GM20431 (cell line): Measurements from ENCODE around the gene BSND.

Experiments
- in situ Hi-C: fragments of 300-500 bp; cut with MseI, MboI; formaldehyde crosslinking; loops from one replicate; pipeline ENCODE4 v1.15.0; 2020; ENCODE audit warnings: low sequenced_read_pairs; ENCODE audit not compliant: unreplicated experiment

The BSND gene

DNA sequence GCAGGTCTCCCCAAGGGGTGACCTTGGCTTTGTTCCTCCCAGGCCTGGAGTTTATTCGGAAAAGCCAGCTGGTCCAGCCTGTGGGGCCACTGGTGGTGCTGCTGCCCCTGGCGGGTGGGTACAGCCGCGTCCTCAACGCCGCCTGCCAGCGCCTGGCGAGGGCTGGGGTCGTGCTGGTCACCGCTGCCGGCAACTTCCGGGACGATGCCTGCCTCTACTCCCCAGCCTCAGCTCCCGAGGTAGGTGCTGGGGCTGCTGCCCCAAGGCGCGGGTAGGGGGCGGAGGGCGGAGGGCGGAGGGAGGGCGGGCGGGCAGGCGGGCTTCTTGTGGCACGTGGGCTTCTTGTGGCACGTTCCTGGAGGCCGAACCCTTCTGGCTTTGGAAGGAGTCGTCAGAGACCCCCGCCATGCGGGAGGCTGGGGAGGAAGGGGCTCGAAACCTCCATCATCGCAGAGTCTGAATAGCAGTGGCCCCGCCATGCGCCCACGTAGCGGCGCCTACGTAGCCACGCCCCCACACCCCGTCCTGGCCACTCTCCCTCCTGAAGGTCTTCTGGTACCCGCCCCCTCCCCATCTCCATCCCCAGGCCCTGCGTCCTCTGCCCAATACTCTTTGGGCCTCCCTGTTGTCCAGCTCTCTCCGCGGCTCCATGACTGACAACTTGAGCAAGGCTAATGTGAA, 57.4 kb downstream of the BSND start:
- in situ Hi-C loops, result no loop called here

DNA sequence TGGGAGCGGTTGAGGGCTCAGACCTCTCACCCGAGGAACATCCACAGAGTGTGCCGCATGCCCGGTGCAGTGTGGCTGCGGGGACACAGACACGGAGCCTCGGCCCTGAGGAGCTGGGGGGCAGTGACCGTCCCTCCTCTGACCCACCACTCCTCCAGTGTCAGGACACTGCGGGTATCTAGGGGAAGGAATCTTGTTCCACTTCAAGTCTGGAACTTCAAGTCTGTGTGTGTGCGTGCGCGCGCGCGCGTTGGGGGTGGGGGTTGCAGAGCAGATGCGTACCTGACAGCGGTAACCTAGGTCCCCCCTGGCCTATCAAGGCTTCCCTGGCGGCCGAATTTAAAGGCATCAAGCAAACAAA, 57.9 kb downstream of the BSND start:
- in situ Hi-C loops, result no loop called here

DNA sequence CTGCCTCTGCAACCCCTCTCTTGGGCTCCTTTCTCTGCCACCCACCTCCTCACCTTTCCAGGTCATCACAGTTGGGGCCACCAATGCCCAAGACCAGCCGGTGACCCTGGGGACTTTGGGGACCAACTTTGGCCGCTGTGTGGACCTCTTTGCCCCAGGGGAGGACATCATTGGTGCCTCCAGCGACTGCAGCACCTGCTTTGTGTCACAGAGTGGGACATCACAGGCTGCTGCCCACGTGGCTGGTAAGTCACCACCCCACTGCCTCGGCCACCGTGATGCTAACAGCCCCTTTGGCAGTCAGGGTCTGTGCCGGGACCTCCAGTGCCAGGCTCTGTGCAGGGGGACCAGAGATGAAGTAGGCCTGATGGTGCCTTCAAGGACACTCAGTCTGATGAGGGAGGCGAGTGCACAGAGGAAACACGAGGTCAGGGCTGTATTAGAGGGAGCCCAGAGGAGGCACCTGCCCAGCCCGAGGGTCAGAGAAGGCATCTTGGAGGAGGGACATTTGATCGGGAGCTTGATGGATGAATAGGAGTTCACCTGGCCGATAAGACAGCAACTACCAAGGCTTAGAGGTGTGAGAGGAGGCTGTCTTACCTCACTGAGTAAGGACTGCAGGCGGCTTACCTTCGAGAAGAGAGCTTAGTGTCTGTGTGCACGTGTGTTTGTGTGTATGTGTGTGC, 58.7 kb downstream of the BSND start:
- in situ Hi-C loops, result no loop called here

DNA sequence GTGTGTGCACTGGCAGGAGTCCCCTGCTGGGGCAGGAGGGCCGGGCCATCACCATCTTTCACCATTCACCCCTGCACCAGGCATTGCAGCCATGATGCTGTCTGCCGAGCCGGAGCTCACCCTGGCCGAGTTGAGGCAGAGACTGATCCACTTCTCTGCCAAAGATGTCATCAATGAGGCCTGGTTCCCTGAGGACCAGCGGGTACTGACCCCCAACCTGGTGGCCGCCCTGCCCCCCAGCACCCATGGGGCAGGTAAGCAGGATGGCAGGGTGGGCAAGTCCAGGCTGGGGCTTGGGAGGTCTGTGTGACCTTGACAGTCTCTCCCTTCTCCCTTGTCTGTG, 59.2 kb downstream of the BSND start:
- in situ Hi-C loops, result no loop called here

DNA sequence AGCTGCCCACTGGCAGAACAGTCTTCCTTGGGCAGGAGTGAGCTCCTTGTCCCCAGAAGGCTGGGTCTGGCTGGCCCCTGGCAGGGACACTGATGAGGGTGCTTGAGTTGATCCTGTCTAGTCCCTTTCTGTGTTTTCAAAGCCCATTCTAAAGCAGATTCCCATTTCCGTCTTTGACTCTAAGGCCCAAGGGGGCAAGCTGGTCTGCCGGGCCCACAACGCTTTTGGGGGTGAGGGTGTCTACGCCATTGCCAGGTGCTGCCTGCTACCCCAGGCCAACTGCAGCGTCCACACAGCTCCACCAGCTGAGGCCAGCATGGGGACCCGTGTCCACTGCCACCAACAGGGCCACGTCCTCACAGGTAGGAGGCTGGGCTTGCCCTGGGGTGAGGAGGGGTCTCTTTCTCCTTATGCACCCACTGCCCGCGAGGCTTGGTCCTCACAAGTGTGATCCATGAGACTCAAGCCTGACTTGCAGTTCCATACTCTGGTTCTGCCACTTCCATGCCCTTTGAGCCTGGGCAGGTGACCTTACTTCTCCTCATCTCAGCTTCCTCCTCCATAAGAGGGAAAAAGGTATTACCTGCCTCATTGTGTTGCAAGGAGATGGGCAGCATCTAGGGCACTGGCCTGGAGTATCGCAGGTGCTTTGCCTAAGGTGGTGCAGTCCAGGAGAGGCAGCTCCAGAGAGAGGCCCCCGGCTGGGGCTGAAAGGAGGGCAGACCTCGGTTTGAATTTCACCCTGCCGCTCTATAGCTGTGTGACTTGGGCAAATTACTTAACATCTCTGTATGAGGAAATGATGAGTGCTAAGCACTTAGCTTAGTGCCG, 60.8 kb downstream of the BSND start:
- in situ Hi-C loops, result no loop called here

DNA sequence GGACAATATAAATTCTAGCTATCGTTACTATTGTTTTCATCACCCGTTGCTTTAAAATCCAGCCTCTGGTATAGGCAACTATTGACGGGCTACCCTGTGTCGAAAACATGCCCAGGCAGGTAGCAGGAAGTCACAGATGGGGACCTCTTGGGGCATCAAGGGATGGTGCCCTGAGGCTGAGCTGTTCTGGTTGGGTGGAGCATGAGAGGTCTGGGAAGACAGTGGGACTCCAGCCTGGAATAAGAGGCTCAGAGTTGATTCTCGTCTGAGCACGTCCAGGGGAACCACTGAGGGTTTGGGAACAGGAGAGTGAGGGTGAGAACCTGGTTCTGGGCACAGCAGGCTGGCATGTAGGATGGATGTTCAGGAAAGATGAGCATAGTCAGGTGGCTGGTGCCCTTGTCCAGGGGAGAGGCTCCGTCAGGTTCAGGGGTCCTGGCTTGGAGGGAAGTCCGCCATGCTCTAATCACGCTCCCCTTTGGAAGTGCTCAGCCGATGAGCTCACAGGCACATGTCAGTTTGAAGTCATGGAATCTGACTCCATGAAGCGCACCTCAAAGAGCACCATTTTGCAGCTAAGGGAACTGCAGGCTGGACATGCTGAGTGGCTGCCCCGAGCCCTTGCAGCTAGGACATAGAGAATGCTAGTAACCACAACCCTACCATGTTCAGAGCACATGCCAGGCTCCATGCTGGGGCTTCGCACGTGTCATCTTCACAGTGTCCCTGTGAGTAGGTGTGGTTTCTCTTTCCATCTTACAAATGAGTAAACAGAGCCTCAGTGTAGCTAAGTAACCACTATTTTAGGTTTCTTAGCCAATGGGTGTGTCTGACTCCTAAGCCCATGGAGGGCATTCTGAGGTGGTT, 61.6 kb downstream of the BSND start:
- in situ Hi-C loops, result no loop called here

DNA sequence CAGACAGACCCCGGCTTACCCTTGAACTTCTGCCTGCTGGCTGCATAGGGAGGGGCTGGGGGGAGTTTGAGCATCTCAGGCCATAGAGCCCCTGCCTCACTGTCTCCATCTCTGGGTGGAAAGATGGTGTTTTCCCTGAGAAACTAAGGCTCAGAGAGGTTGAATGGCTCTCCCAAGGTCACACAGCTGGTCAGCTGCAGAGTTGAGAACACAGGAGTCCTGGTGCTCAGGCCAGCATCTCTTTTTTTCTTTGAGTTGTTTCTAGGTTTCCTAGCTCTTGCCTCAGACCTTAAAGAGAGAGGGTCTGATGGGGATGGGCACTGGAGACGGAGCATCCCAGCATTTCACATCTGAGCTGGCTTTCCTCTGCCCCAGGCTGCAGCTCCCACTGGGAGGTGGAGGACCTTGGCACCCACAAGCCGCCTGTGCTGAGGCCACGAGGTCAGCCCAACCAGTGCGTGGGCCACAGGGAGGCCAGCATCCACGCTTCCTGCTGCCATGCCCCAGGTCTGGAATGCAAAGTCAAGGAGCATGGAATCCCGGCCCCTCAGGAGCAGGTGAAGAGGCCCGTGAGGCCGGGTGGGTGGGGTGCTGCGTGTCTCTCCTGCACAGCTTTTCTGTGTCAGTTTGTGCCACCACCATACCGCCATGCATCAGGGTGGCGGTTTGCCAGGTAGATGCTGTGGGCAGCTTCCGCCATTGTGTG, 62.4 kb downstream of the BSND start:
- in situ Hi-C loops, result no loop called here
